Measurements from ENCODE around the gene TMEM205.
"Not testable (repeated sequence)": the region's sequence is repeated elsewhere in the genome, so short reads cannot be mapped to it uniquely, and the experiment has no call there.

The TMEM205 gene

GRCh38 chr19:11346104-11346940, at the start of gene TMEM205, which contains the start of gene CCDC159:
Gene TMEM205, minus strand, starts transcription at chr19:11346268. Its CDS starts 649 bp downstream, at chr19:11345619.
Gene CCDC159, plus strand, starts transcription at chr19:11346519. Its CDS starts 88 bp downstream, at chr19:11346607.
- Histone ChIP-seq H3K4me3 (peak within 1 kb of the TSS; percentile 53 to 76 (median 67)), H3K27ac (peak within 1 kb of the TSS in 20 of 21 experiments; percentile 60 to 91 (median 83))

GRCh38 chr19:11390933-11391680, 45.0 kb upstream of the TMEM205 start:
- no peak overlapping the region for H3K4me3 ChIP-seq
- no peak overlapping the region for H3K27ac ChIP-seq

GRCh38 chr19:11390359-11390758, 44.3 kb upstream of the TMEM205 start:
- no peak overlapping the region for H3K27ac ChIP-seq

DNA sequence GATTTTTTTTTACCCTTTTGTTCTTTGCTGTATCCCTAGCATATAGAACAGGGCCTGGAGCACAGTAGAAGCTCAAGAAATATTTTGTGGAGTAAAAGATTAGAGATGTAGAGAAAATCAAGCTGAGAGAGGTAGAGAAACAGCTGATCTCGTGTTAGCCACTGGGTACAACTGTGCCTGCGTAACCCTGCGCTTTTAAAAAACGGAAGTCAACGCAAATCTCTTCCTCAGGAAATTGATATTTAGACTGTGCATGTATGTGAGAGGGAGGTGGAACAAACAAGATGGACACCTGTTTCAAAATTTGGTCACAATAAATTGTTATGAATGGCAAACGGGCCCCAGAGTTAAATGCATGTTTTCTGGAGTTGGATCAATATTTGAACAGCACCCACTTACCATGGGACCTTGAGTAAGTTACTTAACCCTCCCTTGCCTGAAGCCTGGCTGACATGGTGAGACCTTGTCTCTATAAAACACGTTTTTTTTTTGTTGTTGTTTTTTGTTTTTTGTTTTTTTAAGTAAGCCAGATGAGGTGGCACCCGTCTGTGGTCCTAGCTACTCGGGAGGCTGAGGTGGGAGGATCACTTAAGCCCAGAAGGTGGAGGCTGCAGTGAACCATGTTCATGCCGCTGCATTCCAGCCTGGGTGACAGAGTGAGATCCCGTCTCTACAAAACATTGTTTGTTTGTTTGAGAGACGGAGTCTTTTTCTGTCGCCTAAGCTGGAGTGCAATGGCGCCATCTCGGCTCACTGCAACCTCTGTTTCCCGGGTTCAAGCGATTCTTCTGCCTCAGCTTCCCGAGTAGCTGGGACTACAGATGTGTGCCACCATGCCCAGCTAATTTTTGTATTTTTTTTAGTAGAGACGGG, 41.3 kb upstream of the TMEM205 start:
- Histone ChIP-seq H3K27ac (no peak overlapping the region), H3K4me3 (no peak overlapping the region)

More at GRCh38 chr19:11390359-11390758, 44.3 kb upstream of the TMEM205 start:
- H3K4me3 ChIP-seq, result no peak overlapping the region

GRCh38 chr19:11384778-11385129, 38.7 kb upstream of the TMEM205 start:
- Histone ChIP-seq H3K27ac (no peak overlapping the region), H3K4me3 (no peak overlapping the region)

DNA sequence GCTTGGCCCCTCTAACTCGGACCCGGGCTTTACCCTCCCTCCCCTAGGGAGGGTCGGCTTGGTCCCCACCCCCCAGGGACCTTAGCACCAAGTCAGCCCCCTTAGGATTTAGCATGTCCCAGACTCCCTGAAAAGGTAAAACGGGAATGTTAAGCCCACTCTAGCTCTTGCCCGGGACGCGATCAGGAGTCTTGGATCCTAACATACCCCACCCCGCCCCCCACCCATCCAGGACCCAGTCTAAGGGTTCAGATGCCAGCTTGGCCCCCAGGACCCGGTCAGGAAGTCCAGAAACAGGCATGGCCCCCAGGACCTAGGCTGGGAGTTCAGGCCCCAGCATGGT, 37.6 kb upstream of the TMEM205 start:
- peak overlapping the region in 1 of 21 experiments; percentile 30 for H3K27ac ChIP-seq
- peak overlapping the region; percentile 5 to 31 (median 17) for H3K4me3 ChIP-seq

GRCh38 chr19:11382898-11383705, 37.0 kb upstream of the TMEM205 start:
- Histone ChIP-seq H3K4me3 (peak overlapping the region; percentile 1 to 31 (median 17)), H3K27ac (peak overlapping the region in 1 of 21 experiments; percentile 39)

DNA sequence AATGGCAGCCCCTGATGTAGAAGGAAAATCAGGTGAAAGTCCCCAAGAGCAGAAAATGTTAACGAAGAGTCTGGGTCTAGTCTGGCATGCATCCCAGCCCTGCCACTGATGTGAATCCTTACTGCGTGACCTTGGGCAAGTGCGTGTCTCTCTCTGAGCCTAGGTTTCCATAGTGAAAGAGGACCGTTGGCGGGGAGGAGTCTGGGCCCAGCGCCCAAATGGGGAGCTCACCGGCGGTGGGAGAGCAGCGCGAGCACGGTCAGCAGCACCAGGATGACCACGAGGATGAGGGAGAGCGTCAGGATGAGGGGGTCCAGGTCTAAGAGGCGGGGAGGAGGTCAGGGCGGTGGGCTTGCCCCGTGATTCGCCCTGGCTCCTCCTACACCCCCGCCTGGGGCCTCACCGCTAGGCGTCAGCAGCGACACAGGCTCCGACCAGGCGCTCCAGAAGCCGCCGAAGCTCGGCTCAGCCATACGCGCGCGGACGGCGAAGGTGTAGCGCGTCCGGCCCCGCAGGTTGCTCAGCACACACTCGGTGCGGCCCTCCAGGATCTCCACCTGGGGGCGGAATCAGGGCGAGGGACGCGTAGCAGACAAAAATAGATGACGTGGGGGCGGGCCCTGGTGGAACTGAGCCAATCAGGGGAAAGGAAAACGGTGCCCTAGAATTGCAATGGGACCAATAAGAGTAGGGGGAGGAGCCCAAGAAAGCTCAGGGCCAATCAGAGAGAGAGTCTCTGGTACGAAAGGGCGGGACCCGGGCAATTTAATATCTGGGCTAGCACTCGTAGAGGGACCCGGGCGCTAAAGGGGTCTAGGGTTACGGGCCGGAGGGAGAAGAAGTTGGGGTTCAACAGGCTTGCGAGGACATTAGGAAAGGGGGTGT, 34.8 kb upstream of the TMEM205 start:
- peak overlapping the region; percentile 36 to 62 (median 58) for H3K4me3 ChIP-seq
- peak overlapping the region; percentile 36 to 90 (median 73) for H3K27ac ChIP-seq

DNA sequence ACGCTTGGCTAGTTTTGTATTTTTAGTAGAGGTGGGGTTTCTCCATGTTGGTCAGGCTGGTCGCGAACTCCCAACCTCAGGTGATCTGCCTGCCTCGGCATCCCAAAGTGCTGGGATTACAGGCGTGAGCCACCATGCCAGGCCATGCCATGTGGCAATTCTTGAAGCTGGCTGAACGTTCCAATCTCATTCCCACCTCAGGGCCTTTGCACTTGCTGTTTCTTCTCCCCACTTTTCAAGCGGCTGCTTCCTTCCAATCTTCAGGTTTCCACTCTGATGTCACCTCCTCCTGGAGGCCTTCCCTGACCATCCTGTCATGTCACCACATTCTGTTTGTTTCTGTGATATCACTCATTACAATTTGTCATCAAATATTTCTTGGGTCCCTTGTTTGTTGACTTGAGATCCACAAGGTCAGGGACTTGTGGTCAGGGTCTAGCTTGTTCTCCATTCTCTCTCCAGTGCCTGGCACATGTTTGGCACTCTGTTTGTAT, 33.8 kb upstream of the TMEM205 start:
- H3K4me3 ChIP-seq, result no peak overlapping the region
- H3K27ac ChIP-seq, result peak overlapping the region in 6 of 21 experiments; percentile 59 to 90 (median 82)

GRCh38 chr19:11379269-11379845, 33.3 kb upstream of the TMEM205 start:
- H3K27ac ChIP-seq, H3K4me3 ChIP-seq: not testable (repeated sequence)

DNA sequence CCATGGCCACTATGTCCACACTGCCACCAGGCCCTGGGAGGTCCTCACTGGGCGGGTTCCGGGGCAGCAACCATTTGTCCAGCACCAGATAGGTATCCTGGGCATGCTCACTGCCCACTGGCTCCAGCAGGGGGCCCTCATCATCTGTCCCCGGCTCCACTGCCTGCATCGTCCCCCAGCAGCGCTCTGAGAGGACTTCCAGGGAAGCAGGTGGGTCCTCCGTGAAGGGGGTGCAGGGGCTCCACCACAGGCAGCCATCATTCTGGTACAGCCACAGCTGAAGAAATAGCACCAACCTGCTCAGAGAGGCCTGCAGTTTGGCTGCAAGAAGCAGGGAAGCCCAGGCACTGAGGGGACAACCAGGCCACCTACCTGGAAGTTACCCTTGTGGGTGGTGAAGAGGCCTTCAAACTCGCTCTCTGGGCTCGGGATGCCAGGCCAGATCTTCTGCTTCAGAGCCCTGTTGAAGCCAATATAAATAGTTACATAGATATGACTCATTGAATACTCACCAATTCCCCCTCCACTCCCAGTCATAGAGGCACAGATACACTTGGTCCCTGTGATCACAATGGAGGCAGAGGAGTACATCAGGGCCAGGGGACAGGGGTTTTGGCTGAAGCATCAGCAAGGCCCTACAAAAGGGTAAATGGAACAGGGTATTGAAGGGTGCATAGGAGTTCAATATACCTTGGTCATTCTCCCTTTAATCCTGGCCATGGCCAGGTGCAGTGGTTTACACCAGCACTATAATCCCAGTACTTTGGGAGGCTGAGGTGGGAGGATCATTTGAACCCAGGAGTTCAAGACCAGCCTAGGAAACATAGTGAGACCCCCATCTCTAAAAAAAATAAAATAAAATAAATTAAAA, 32.5 kb upstream of the TMEM205 start:
- peak overlapping the region in 12 of 21 experiments; percentile 6 to 99 (median 32) for H3K27ac ChIP-seq

DNA sequence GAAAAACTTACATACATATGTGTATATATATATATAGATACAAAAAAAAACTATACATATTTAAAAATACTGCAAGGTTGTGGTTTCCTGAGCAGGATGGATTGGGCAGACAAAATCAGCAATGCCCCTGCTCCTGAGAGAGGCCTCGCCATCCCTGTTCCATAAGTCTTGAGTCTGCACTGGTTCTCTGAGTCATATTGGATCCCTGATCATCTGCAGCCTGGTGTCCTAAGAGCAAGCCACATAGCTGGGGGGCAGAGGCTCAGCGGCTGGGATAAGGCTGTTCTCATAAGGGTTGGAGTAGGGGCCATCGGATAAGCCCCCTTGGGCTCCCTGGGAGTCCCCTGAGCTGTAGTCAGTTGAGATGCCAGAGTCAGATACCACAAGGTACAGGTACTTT, 31.7 kb upstream of the TMEM205 start:
- no peak overlapping the region for H3K4me3 ChIP-seq
- H3K27ac ChIP-seq, result peak overlapping the region in 12 of 21 experiments; percentile 6 to 99 (median 35)

More for the DNA sequence above, 32.5 kb upstream of the TMEM205 start:
- H3K4me3 ChIP-seq, result no peak overlapping the region

GRCh38 chr19:11377237-11377636, 31.2 kb upstream of the TMEM205 start:
- Histone ChIP-seq H3K4me3 (no peak overlapping the region), H3K27ac (peak overlapping the region in 10 of 21 experiments; percentile 0 to 99 (median 36))

DNA sequence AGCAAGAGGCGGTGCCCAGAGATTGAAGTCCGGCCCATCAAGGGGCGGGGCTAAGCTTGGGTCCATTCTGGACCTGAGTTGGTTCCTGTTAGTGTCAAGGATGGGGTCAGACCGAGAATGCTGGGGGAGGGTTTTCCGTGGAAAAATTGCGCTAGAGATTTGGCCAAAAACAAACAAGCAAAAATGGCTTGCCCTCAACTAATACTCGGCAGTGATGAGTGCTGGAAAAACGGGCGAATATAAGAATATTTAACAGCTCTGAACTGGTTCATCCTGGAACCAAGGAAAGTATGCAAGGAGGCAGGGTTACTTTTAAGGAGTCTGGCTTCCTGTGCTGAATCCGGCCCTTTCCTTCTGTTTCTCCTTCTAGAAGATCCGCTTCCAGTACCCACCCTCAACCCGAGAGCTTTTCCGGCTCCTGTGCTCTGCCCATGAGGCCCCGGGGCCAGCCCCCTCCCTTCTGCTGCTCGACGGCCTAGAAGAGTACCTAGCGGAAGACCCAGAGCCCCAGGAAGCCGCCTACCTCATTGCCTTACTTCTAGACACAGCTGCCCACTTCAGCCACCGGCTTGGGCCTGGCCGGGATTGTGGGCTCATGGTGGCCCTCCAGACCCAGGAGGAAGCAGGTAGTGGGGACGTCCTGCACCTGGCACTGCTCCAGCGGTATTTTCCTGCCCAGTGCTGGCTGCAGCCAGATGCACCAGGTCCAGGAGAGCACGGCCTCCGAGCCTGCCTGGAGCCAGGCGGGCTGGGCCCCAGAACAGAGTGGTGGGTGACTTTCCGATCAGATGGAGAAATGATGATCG, 29.3 kb upstream of the TMEM205 start:
- peak overlapping the region; percentile 43 to 52 (median 46) for H3K4me3 ChIP-seq
- peak overlapping the region; percentile 2 to 99 (median 87) for H3K27ac ChIP-seq

DNA sequence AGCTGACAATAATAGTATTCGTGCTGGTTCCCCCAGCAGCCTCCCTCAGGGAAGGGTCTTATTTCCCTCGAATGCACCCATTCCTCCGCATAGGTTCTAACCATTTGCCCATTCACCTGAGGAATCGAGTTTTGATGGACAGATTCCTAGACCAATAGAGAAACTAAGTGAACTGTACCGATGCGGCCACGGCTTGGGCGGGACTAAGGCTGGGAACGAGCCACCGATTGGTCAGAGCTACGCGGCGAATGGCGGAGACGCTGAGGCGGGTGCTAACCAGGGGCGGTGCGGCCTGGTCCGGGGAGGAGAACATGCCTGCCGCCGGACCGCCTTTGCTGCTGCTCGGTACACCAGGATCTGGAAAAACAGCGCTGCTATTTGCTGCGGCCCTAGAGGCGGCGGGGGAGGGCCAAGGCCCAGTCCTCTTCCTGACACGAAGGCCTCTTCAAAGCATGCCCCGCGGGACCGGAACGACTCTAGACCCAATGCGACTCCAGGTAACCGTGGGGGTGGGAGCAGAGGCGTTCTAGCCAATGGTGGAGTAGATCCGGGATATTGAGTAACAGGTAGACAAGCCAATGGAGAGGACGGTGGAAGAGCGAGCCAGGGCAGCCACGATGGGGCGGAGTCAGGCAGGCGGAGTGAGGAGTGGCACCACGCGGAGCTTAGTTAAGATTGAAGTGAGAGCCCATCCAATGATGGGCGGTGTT, 28.5 kb upstream of the TMEM205 start, which contains the start of gene SWSAP1:
Gene SWSAP1, plus strand, starts transcription at position 234 of the 710 bp plus-strand sequence. Its CDS starts 15 bp downstream, at position 249.
- H3K27ac ChIP-seq, result peak within 1 kb of the TSS; percentile 48 to 99 (median 95)
- peak within 1 kb of the TSS; percentile 43 to 52 (median 46) for H3K4me3 ChIP-seq

Measured in skin epidermis (tissue), 12 donors.